H1 (cell line): ENCODE results near the gene TTC28. TPM values are rescaled to one million over a fixed set of nuclear protein-coding genes. Genes with fewer than 3 reads are reported as not detected.

Experiments used
- CTCF ChIA-PET: fragments of 300-600 bp; sonication (Branson Sonifier 250); formaldehyde crosslinking; loops from one replicate; lab custom pipeline; 2021; ENCODE audit not compliant: partially characterized antibody; lab: Charles Lee
- POLR2A ChIA-PET: fragments of 300-600 bp; sonication (Branson Sonifier 250); formaldehyde crosslinking; loops from one replicate; lab custom pipeline; 2021; ENCODE audit warnings: inconsistent platforms; ENCODE audit not compliant: partially characterized antibody; lab: Charles Lee
- DNase-seq, 2 experiments: peaks; one replicate each; pipeline versions ENCODE4 v3.0.0 to v3.0.0-alpha.2; 2010 to 2022; ENCODE audit warnings: low spot score in 2 of 2, low read depth in 1 of 2, mixed read lengths in 1 of 2
- FAIRE-seq: peaks from 2 replicates; lab custom pipeline; 2011; peaks lifted over from hg19 to GRCh38; lab: Jason Lieb, UNC
- H2AFZ ChIP-seq: 2 replicates; pipeline ENCODE4 v1.8.1; 2012; ENCODE audit warnings: low read length, inconsistent platforms
- H2AK5ac ChIP-seq: 2 replicates; pipeline ENCODE4 v1.6.1; 2013; ENCODE audit warnings: low read depth, low read length
- H2BK120ac ChIP-seq: replicated peaks from 2 replicates; pipeline ENCODE3; 2013; ENCODE audit warnings: low read depth, low read length, inconsistent platforms
- H2BK12ac ChIP-seq: 2 replicates; pipeline ENCODE4 v1.6.1; 2013; ENCODE audit warnings: low read depth, low read length
- H2BK15ac ChIP-seq: 2 replicates; pipeline ENCODE4 v1.6.1; 2013; ENCODE audit warnings: low read length
- H2BK20ac ChIP-seq: 2 replicates; pipeline ENCODE4 v1.6.1; 2013; ENCODE audit warnings: low read length
- H2BK5ac ChIP-seq: 2 replicates; pipeline ENCODE4 v1.6.1; 2013; ENCODE audit warnings: low read depth, low read length
- H3K14ac ChIP-seq: 2 replicates; pipeline ENCODE4 v1.6.1; 2013; ENCODE audit warnings: inconsistent platforms; ENCODE audit not compliant: insufficient read length
- H3K18ac ChIP-seq: 2 replicates; pipeline ENCODE4 v1.6.1; 2013; ENCODE audit warnings: low read length; ENCODE audit errors: extremely low read depth
- H3K23ac ChIP-seq: 2 replicates; pipeline ENCODE4 v1.6.1; 2013; ENCODE audit warnings: inconsistent platforms; ENCODE audit not compliant: insufficient read length
- H3K23me2 ChIP-seq: 2 replicates; pipeline ENCODE4 v1.6.1; 2013; ENCODE audit warnings: low read depth, low read length
- H3K27ac ChIP-seq: 2 replicates; pipeline ENCODE4 v1.6.1; 2011; ENCODE audit warnings: low read depth, low read length, inconsistent platforms
- H3K27me3 ChIP-seq, 4 experiments: replicated peaks in 1 of 4; 1 replicate in 1 of 4; 2 replicates in 3 of 4; pipeline versions ENCODE4 v1.6.1 to v1.8.1; 2011 to 2013; ENCODE audit warnings: low read length in 3 of 4, mild to moderate bottlenecking in 3 of 4, inconsistent platforms in 2 of 4, mixed read lengths in 2 of 4, moderate library complexity in 1 of 4; ENCODE audit not compliant: control insufficient read depth in 3 of 4, insufficient read depth in 3 of 4; ENCODE audit errors: extremely low read depth in 1 of 4
- H3K36me3 ChIP-seq, 4 experiments: 2 replicates each; pipeline versions ENCODE4 v1.6.1 to v1.8.1; 2011 to 2013; ENCODE audit warnings: mild to moderate bottlenecking in 4 of 4, low read length in 3 of 4, moderate library complexity in 2 of 4, control low read depth in 1 of 4, inconsistent platforms in 1 of 4; ENCODE audit not compliant: insufficient read depth in 4 of 4, control insufficient read depth in 2 of 4
- H3K4ac ChIP-seq: replicated peaks from 2 replicates; pipeline ENCODE3; 2013; ENCODE audit warnings: low read length, low read depth, mixed read lengths, inconsistent platforms; ENCODE audit not compliant: insufficient read length
- H3K4me1 ChIP-seq, 4 experiments: replicated peaks in 1 of 4; 1 replicate in 1 of 4; 2 replicates in 3 of 4; pipeline versions ENCODE4 v1.6.1 to v1.8.1; 2011 to 2013; ENCODE audit warnings: low read length in 3 of 4, inconsistent platforms in 2 of 4, mixed read lengths in 1 of 4; ENCODE audit not compliant: insufficient read depth in 4 of 4, control insufficient read depth in 3 of 4
- H3K4me2 ChIP-seq, 2 experiments: 2 replicates each; pipeline versions ENCODE4 v1.6.1 to v1.8.1; 2011 to 2013; ENCODE audit warnings: low read depth in 2 of 2, low read length in 2 of 2, control low read depth in 1 of 2, inconsistent platforms in 1 of 2, mild to moderate bottlenecking in 1 of 2; ENCODE audit not compliant: insufficient read depth in 1 of 2
- H3K4me3 ChIP-seq, 4 experiments: fragments of 200-600, 300-600 bp in 1 of 4; sonication (generic), shearing (Covaris generic), sonication (Bioruptor Twin) in 1 of 4; 2 replicates each; pipeline versions ENCODE4 v1.5.1 to v1.8.1; 2011 to 2016; ENCODE audit warnings: low read length in 4 of 4, low read depth in 3 of 4, control low read depth in 2 of 4, inconsistent platforms in 2 of 4, mild to moderate bottlenecking in 2 of 4, mixed read lengths in 1 of 4, moderate library complexity in 1 of 4; ENCODE audit not compliant: insufficient read depth in 2 of 4; ENCODE audit errors: extremely low read depth in 1 of 4
- H3K56ac ChIP-seq: replicated peaks from 2 replicates; pipeline ENCODE3; 2013; ENCODE audit warnings: low read depth, mild to moderate bottlenecking, mixed read lengths, low read length, inconsistent platforms; ENCODE audit not compliant: insufficient read length
- H3K79me1 ChIP-seq: 2 replicates; pipeline ENCODE4 v1.6.1; 2013; ENCODE audit warnings: low read depth, low read length, control low read depth
- H3K79me2 ChIP-seq, 2 experiments: 2 replicates each; pipeline versions ENCODE4 v1.6.1 to v1.8.1; 2012 to 2013; ENCODE audit warnings: low read length in 2 of 2, mild to moderate bottlenecking in 2 of 2, inconsistent platforms in 1 of 2; ENCODE audit not compliant: insufficient read depth in 2 of 2, control insufficient read depth in 1 of 2
- H3K9ac ChIP-seq, 4 experiments: replicated peaks in 1 of 4; 1 replicate in 1 of 4; 2 replicates in 3 of 4; pipeline versions ENCODE4 v1.6.1 to v1.8.1; 2011 to 2013; ENCODE audit warnings: low read depth in 3 of 4, low read length in 3 of 4, control low read depth in 2 of 4, mild to moderate bottlenecking in 2 of 4, moderate library complexity in 2 of 4, inconsistent platforms in 1 of 4; ENCODE audit errors: extremely low read depth in 1 of 4
- H3K9me3 ChIP-seq, 2 experiments: 2 replicates each; pipeline versions ENCODE4 v1.6.1 to v1.8.1; 2012 to 2013; ENCODE audit warnings: mild to moderate bottlenecking in 2 of 2, moderate library complexity in 2 of 2, control low read depth in 1 of 2, inconsistent platforms in 1 of 2, low read depth in 1 of 2, low read length in 1 of 2, mixed read lengths in 1 of 2; ENCODE audit not compliant: insufficient read depth in 2 of 2
- H4K20me1 ChIP-seq, 2 experiments: replicated peaks in 1 of 2; 2 replicates each; pipeline versions ENCODE3 to v1.8.1; 2011 to 2013; ENCODE audit warnings: inconsistent platforms in 2 of 2, low read length in 2 of 2, mild to moderate bottlenecking in 1 of 2; ENCODE audit not compliant: insufficient read depth in 2 of 2, control insufficient read depth in 1 of 2
- H4K5ac ChIP-seq: 2 replicates; pipeline ENCODE4 v1.6.1; 2013; ENCODE audit warnings: low read length, low read depth, mixed read lengths, inconsistent platforms; ENCODE audit not compliant: insufficient read length
- H4K8ac ChIP-seq: 2 replicates; pipeline ENCODE4 v1.8.0; 2013; ENCODE audit warnings: mild to moderate bottlenecking, moderate library complexity, low read length, inconsistent platforms; ENCODE audit not compliant: insufficient read depth; ENCODE audit errors: extremely low read depth
- H4K91ac ChIP-seq: replicated peaks from 2 replicates; pipeline ENCODE3; 2013; ENCODE audit warnings: low read length, mixed read lengths, inconsistent platforms; ENCODE audit not compliant: insufficient read length
- CEBPB ChIP-seq: IDR thresholded peaks from 2 replicates; pipeline ENCODE4 v1.6.1; 2012; ENCODE audit warnings: low read depth, low read length
- CHD1 ChIP-seq: IDR thresholded peaks from 2 replicates; pipeline ENCODE4 v1.6.1; 2012; ENCODE audit warnings: low read depth, low read length, improper control_type of control experiment
- HDAC2 ChIP-seq, 2 experiments: fragments of 300-600 bp in 1 of 2; sonication (generic) in 1 of 2; IDR thresholded peaks; 2 replicates each; pipeline ENCODE4 v1.6.1; 2011 to 2012; ENCODE audit warnings: low read depth in 2 of 2, low read length in 2 of 2, mild to moderate bottlenecking in 2 of 2, moderate library complexity in 2 of 2, borderline replicate concordance in 1 of 2, inconsistent platforms in 1 of 2
- HDAC6 ChIP-seq: IDR thresholded peaks from one replicate; pipeline ENCODE4 v1.7.1; 2012; ENCODE audit warnings: low read depth, mild to moderate bottlenecking, inconsistent platforms, low read length, moderate library complexity
- SP4 ChIP-seq: IDR thresholded peaks from 2 replicates; pipeline ENCODE4 v1.6.1; 2012; ENCODE audit warnings: low read length, inconsistent platforms
- SRF ChIP-seq: IDR thresholded peaks from 2 replicates; pipeline ENCODE4 v1.6.1; 2011; ENCODE audit warnings: mild to moderate bottlenecking, low read depth, low read length, moderate library complexity
- SUZ12 ChIP-seq: fragments of 200-600 bp; sonication (generic); IDR thresholded peaks from 2 replicates; pipeline ENCODE4 v1.6.1; 2012; ENCODE audit warnings: mild to moderate bottlenecking, inconsistent platforms, low read length, moderate library complexity, mixed read lengths
- TBP ChIP-seq: IDR thresholded peaks from 2 replicates; pipeline ENCODE4 v1.6.1; 2011; ENCODE audit warnings: low read depth, low read length, improper control_type of control experiment
- YY1 ChIP-seq: IDR thresholded peaks from 2 replicates; pipeline ENCODE4 v1.6.1; 2011; ENCODE audit warnings: low read depth, mild to moderate bottlenecking, low read length
- WGBS, 2 experiments: shearing (Covaris generic) in 1 of 2; methylation state at CpG; one replicate each; pipeline versions ENCODE4 v1.1.6 to v1.1.7; 2013 to 2015; ENCODE audit warnings: low lambda C conversion rate in 2 of 2, mixed read lengths in 2 of 2, inconsistent platforms in 1 of 2, low coverage in 1 of 2, missing lambda C conversion rate in 1 of 2; ENCODE audit not compliant: insufficient replicate concordance in 2 of 2, insufficient coverage in 1 of 2, insufficient read length in 1 of 2; ENCODE audit errors: extremely low coverage in 1 of 2, missing lambda C conversion rate in 1 of 2; 5-methylcytosine and 5-hydroxymethylcytosine counted together
- polyA plus RNA-seq, 7 experiments: library from polyadenylated mRNA; depleted of rRNA in 3 of 7; stranded (reverse) in 5 of 7; unstranded in 2 of 7; fragments of >200 nt in 5 of 7; fragments of 200-250 nt in 2 of 7; gene quantifications; 1 replicate in 5 of 7; 2 replicates in 1 of 7; 4 replicates in 1 of 7; pipeline versions ENCODE4 v1.2.1 to v1.2.3, GENCODE V29; 2011 to 2013; ENCODE audit warnings: missing spikeins in 2 of 7, mixed read lengths in 2 of 7
- total RNA-seq: library from RNA; stranded (reverse); fragmentation: NEBNext Ultra II Directional; extraction: Animal tissue kit (Norgen Biotek cat#: 25700); gene quantifications from 2 replicates; pipeline ENCODE4 v1.2.1, GENCODE V29; 2021

TTC28 gene
- total and polyA plus RNA-seq, 2 of the 8 experiments (the other 6 are each of a cell fraction or from before 2014, with no cell fraction given): 2.6 to 12.6 TPM

- H3K56ac ChIP-seq: no peak overlapping the region
- H2BK5ac ChIP-seq: no peak overlapping the region
- H3K79me2 ChIP-seq: no peaks in the 10 kb centered on the region
- H3K18ac ChIP-seq: no peak overlapping the region
- H3K36me3 ChIP-seq: no peaks in the 10 kb centered on the region
- no peaks in the 10 kb centered on the region for H3K4me1 ChIP-seq
- no peak overlapping the region for H3K4ac ChIP-seq
- H2BK20ac ChIP-seq: no peak overlapping the region
- H4K8ac ChIP-seq: no peak overlapping the region
- H3K9ac ChIP-seq: no peak overlapping the region
- no peak overlapping the region for H2BK120ac ChIP-seq
- H3K9me3 ChIP-seq: no peaks in the 10 kb centered on the region
- H3K14ac ChIP-seq: no peak overlapping the region
- H2AFZ ChIP-seq: no peak overlapping the region
- 75% methylated on average over 2 of the region's 2 CpGs; no CpG with 5 or more reads in 1 of the 2 experiments for WGBS, 2 experiments
- H2AK5ac ChIP-seq: no peak overlapping the region
- H4K91ac ChIP-seq: no peak overlapping the region
- ChIA-PET CTCF (interaction anchor here (1.7 kb wide), 1 partner anchor 69 kb away, joined by 5 read pairs; no protein-coding TSS in a partner anchor), POLR2A (no interaction called here)
- no peak overlapping the region for H3K4me2 ChIP-seq
- no peaks in the 10 kb centered on the region for H3K27me3 ChIP-seq
- no peaks in the 10 kb centered on the region for H3K23me2 ChIP-seq
- H4K5ac ChIP-seq: no peak overlapping the region
- DNase-seq (no peak), FAIRE-seq (no peak)
- no peak overlapping the region for H2BK15ac ChIP-seq
- no peaks in the 10 kb centered on the region for H4K20me1 ChIP-seq
- no peak overlapping the region for H2BK12ac ChIP-seq
- H3K4me3 ChIP-seq: no peak overlapping the region
- no peak overlapping the region for H3K23ac ChIP-seq
- no peaks in the 10 kb centered on the region for H3K79me1 ChIP-seq
- H3K27ac ChIP-seq: no peak overlapping the region
- TF ChIP-seq CHD1: no peak
- no peak for TF ChIP-seq CEBPB
- TF ChIP-seq SP4: no peak
- TF ChIP-seq YY1: no peak
- TF ChIP-seq HDAC6: no peak
- TF ChIP-seq HDAC2 (IDR thresholded peaks at IDR 0.05; ENCODE audit: borderline replicate concordance in 1 of 2, low read depth in 2 of 2, low read length in 2 of 2): no peak
- no peak for TF ChIP-seq SRF
- no peak for TF ChIP-seq TBP
- no peak for TF ChIP-seq SUZ12
These were observed 305.8 kb downstream of the TTC28 start for GRCh38 chr22:28373831-28374230.
